Measurements from ENCODE around the gene MICAL3. TPM values are rescaled to one million over a fixed set of nuclear protein-coding genes. Genes with fewer than 3 reads are reported as not detected.

Gene MICAL3
- total RNA-seq, 6 experiments from 2014 or later = 38.6 to 44.1 (median 39.7) TPM

- no peak for TF ChIP-seq CTCF (IDR thresholded peaks at IDR 0.05)
- no peaks in the 10 kb centered on the region for H3K9me3 Mint-ChIP-seq
- H3K27me3 Mint-ChIP-seq (ENCODE audit: insufficient read depth) = no peaks in the 10 kb centered on the region; the same call in 1 of the 2 replicates
- H3K27ac Mint-ChIP-seq = no peak overlapping the region
- H3K4me1 Mint-ChIP-seq (ENCODE audit: low read depth) = peaks cover 27% of the 10 kb centered on the region
- H3K4me3 Mint-ChIP-seq = no peak overlapping the region
- DNase-seq = no peak
- H3K36me3 Mint-ChIP-seq (ENCODE audit: low read depth) = no peaks in the 10 kb centered on the region
Measured at GRCh38 chr22:17916226-17916889, 108.0 kb downstream of the MICAL3 start.

- Mint-ChIP-seq H3K27ac (no peak overlapping the region), H3K9me3 (no peaks in the 10 kb centered on the region), H3K36me3 (ENCODE audit: low read depth) (no peaks in the 10 kb centered on the region), H3K4me3 (no peak overlapping the region), H3K27me3 (ENCODE audit: insufficient read depth) (no peaks in the 10 kb centered on the region; the same call in 1 of the 2 replicates), H3K4me1 (ENCODE audit: low read depth) (peaks cover 34% of the 10 kb centered on the region)
- no peak for TF ChIP-seq CTCF (IDR thresholded peaks at IDR 0.05)
- DNase-seq = no peak
Measured at GRCh38 chr22:17915676-17916075, 108.7 kb downstream of the MICAL3 start.

- H3K27ac Mint-ChIP-seq = no peak overlapping the region
- no peak for DNase-seq
- no peak overlapping the region for H3K4me3 Mint-ChIP-seq
- H3K36me3 Mint-ChIP-seq (ENCODE audit: low read depth) = no peaks in the 10 kb centered on the region
- no peaks in the 10 kb centered on the region for H3K9me3 Mint-ChIP-seq
- peaks cover 38% of the 10 kb centered on the region for H3K4me1 Mint-ChIP-seq (ENCODE audit: low read depth)
- H3K27me3 Mint-ChIP-seq (ENCODE audit: insufficient read depth) = no peaks in the 10 kb centered on the region
- no peak for TF ChIP-seq CTCF (IDR thresholded peaks at IDR 0.05)
Measured at GRCh38 chr22:17915188-17915587, 109.2 kb downstream of the MICAL3 start.

GRCh38 chr22:17914474-17914873 lies 109.9 kb downstream of the MICAL3 start:
- Mint-ChIP-seq H3K27ac (no peak overlapping the region), H3K4me1 (ENCODE audit: low read depth) (peaks cover 46% of the 10 kb centered on the region), H3K27me3 (ENCODE audit: insufficient read depth) (no peaks in the 10 kb centered on the region), H3K9me3 (no peaks in the 10 kb centered on the region), H3K4me3 (no peak overlapping the region), H3K36me3 (ENCODE audit: low read depth) (no peaks in the 10 kb centered on the region)
- no peak for TF ChIP-seq CTCF (IDR thresholded peaks at IDR 0.05)
- DNase-seq = no peak

- Mint-ChIP-seq H3K27me3 (ENCODE audit: insufficient read depth) (no peaks in the 10 kb centered on the region), H3K36me3 (ENCODE audit: low read depth) (no peaks in the 10 kb centered on the region), H3K27ac (peak overlapping the region; percentile 68), H3K4me3 (peak overlapping the region; percentile 48), H3K4me1 (ENCODE audit: low read depth) (peaks cover 52% of the 10 kb centered on the region), H3K9me3 (no peaks in the 10 kb centered on the region)
- no peak for TF ChIP-seq CTCF (IDR thresholded peaks at IDR 0.05)
- peak; percentile 60 for DNase-seq
Measured at GRCh38 chr22:17913801-17914347, 110.5 kb downstream of the MICAL3 start.

Data from HFFc6 (cell line).